C1 segment of cervical spinal cord (tissue), 14 donors: Measurements from ENCODE around the gene ITPK1.

ENCODE experiments used
- DNase-seq, 14 donors: peaks; one replicate each; lab custom pipeline; 2025; lab: John Stamatoyannopoulos, UW

The ITPK1 gene

DNA sequence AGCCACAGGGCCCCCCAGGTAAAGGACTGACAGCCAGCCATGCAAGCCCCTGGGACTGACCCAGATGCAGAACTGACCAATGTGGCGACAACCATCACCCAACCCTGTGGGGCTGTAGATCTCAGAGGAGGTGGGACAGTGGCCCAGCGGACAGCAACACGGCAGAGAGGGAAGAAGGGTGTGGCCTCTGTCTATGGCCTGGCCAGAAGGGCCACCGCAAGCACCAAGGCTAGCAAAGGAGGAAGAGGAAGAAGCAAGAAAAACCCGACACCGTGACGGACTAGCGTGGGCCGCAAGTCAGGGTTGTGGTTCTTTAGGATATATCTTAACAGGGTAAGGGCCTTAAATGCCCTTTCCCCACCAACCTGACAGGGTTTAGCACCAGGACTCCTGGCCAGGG lies 71.2 kb downstream of the ITPK1 start:
- no peak for DNase-seq

DNA sequence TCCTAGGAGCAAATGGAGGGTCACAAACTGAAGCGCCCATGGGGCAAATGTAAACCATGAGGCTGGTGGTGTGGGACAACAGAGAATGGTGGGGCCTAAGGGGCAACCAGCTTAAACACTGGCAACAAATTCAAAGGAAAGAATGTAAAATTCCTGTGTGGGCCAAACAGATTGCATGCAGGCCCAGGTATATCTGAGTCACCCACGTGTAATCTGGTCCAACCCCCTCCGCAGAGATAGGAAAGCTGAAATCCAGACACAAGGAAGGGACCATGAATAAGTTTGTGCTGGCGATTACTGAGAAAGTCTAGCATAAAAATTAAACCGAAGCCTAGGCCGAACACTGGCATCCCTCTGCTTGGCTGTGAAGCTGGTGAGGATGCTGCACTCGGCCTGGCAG lies 71.6 kb downstream of the ITPK1 start:
- DNase-seq = no peak

DNA sequence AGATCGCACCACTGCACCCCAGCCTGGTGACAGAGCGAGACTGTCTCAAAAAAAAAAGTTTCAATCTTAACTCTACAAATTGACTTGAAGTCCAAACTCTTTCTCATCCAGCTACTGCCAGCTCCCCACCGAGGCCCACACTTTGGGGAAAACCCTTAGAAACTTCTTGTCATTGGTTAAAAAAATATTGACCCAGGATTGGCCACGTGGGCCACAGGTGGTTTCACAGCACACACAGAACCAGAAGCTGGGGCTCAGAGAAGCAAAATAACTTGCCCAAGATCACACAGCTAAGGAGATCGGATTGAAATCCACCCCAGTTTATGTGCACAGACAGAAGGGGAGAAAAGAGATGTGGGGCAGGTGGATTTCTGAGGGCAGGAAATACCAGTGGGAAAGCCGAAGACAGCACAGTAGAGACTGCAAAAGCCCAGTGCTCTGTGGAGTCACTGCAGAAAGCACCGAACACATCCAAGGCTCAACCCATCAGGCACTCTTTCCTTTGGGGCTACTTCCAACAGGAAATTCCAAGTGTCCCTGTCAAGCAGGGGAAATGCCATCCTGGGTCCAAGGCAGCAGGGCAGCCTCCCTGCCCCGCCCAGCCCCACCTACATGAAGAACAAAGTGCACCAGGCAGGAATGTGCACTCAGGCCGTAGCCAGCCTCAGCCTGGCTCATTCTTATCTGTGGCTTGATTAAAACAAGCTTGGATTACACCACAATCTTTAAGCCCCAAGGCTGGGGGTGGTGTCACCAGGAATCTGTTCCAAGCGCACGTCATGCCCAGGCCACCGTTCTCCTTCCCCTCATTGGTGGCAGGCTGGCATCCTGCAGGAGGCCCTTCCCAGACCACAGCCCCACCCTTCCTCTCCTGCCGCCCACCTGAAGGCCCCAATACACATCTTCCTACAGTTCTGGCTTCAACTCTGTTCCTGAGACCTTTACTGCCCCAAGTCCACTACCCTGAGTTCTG lies 72.5 kb downstream of the ITPK1 start:
- no peak for DNase-seq

DNA sequence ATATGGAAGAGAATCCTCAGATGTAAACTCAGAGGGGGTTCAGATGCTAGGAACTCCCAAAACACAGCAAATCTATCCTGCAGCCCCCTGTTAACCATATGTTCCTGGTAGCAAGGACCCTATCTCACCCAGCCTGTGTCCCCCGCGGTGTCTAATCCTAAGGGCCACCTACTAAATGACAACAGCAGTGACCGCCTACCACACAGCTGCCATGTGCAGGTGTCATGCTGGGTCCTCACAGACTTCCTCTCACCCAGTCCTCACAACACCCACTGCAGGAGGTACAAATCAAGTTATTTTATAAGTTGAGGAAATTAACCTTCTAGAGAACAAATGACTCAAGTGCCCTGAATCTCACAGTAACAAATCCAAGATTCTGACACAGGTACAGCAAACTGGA lies 73.9 kb downstream of the ITPK1 start:
- DNase-seq = no peak

DNA sequence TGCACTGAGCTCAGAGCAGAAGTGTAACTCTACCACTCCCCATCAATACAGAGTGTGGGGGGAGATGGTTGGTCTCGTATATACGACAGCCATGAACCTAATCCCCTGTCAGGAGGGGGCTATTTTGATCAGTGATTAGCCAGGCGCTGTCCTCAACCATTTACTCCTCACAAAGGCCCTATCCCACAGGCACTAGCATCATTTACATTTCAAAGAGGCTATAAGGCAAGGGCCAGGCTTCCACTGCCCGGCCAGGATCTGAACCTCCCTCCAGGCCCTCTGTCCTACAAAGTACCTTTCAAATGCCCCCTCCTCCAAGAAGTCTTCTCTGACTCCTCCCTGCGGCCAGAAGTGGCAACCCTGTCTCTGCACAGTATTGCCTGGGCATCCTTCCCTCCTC lies 74.7 kb downstream of the ITPK1 start:
- DNase-seq = no peak

DNA sequence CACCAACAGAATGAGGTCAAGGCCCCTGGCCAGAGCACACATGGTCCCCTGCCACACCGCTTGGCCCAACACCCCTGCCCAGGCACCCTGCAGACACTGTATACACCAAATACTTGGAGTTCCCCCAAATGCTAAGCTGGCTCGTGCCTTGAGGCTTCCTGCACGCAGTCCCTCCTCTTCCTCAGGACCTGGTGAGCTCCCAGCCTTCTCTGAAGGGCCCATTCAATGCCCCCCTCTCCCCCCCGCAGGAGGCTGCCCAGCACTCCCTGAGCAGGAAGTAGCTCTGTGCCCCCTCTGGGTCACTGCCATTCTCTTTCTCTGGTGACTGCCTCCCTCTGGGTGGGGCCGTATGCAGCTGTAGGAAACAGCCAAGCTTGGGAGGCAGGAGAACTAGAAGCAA lies 75.3 kb downstream of the ITPK1 start:
- peak in 6 of 14 donors; percentile 44 to 77 (median 58) for DNase-seq

DNA sequence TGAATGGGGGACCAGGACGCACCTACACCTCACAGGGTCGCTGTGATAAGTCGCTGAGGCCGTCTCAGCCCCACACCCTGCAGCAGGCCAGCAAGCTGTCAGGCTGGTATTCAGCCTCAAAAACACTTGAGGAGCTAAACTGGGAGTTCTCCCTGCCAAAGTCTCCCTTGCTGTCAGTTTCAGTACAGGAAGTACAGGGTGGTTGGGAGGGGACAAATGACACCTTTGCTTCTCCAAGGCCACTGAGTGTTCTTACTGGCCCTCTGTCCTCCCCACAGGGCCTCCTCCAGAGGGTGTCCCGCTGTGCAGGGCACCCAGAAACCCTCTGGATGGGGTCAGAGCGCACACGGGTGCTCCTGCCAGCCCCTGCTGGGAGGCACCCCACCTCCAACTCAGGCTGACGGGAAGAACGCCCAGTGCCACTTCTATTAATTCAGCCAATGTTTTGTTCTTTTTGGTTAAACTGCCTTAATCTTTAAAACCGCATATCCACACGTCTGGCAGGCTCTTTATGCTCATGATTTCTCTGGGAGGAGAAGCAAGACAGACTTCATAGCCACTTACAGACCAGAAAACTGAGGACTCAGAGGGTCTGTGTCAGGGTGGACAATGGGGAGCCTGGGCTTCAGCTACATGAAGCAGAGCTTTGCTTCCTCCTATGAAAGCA lies 75.9 kb downstream of the ITPK1 start:
- peak in 2 of 14 donors; percentile 49 to 58 for DNase-seq

DNA sequence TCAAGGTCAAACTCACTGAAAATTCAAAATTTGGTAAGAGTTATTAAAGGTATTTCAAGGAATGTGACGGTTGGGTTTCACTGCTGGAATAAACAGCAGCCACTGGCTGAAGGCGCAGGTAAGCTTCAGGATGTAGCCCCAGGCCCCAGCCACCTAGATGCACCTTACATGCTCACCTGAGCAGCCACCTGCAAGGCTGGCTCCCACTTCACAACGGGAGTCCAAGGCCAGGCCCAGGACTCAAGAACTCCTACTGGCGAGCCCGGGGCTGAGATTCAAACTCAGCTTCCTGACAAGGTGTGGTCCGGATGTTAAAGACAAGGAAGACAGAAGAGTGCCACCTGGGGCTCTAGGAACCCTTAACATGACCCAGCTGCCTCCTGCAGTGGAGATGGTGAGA lies 78.4 kb downstream of the ITPK1 start:
- DNase-seq = no peak

DNA sequence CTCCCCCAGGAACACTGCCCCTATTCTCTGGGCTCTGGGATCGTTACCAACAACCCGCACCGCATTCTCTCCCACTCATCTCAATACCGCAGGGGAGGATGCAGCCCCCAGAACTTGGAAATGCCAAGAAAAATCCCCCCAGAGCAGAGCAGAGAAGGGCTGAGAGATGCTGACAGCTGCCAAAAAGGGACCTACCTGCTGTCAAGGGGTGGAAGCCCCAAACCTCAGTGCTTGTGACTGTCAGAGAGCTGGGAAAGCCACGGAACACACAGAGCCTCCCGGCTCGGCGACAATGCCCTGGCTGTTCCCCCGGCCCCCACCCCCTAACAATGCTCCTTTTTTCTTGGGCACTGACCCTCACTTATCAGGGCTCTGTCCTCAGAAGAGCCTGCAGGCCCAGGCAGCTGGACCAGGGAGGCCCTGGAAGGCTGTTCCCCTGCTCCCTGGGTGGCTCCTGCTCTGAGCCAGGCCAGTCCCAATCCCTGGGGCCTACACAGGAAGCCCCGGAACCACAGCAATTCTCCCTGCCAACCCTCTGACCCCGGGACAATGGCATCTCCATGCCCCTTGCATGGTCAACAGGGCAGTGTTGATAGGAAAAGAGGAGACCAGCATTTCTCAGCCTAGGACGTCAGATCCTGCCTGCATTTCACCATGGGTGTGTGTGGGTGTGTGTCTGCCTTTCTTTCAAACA lies 78.9 kb downstream of the ITPK1 start:
- DNase-seq = peak in 13 of 14 donors; percentile 49 to 99 (median 93)

DNA sequence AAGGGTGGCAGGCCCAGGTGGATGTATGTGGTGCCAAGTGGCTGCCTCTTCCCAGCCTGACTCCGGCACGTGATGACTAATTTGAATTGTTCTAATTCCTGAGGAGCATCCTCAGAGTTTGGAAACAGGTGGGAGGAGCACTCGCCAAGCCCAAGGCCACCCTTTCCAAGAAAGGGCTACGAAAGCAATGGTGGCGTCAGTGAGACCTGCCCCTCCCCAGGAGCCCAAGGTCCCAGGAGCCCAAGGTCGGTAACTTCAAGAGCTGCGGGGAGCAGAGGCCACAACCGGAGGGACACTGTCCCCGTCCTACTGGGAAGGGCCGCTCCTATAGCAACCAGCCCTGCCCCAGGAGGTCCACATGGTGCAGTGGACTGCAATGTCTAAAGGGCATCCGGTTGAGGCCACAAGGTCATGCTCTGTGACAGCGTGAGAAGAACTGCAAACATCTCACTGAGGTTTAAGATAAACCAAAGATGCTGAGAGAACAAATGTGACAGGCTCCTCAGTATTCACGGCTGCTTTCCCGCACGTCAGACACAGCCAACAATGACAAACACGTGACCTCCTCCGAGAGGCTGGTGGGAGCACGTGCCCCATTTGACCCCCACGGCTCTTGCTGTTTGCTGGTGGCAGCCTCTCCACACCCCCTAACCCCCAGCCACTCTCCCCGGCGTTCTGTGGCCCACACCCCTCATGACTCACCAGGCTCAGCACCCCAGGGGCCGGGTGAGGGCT lies 79.6 kb downstream of the ITPK1 start:
- DNase-seq = peak in 8 of 14 donors; percentile 62 to 96 (median 92)

DNA sequence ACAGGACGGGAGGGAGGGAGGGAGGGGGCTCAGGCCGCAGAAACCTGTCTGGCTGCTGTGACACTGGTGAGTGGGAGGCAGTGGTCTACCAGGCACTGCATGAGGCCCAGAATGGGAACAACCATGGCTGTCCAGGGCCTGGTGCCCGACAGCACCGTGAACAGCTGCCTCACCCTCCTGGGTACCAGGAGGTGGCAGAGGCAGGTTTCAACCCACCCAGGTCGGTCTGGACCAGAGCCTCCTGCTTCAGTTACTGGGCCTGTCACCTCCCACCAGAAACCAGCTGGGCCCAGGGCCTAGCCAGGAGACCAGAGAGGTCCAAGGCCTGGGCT lies 80.2 kb downstream of the ITPK1 start:
- no peak for DNase-seq

DNA sequence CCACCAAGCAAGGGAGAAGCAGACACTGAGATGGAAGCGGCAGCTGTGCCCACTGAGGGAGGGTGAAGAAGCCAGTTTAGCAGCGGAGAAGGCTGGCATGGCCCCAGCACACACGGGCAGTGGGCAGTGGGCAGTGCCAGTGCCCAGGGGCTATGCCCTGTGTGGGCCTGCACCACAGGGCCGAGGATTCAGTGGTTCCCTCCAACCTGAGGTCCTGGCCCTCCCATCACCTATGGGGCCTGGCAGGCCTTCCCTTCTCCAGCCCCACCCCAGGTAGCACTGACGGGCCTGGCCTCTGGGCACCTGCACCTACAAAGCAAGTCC lies 81.1 kb downstream of the ITPK1 start:
- no peak for DNase-seq

DNA sequence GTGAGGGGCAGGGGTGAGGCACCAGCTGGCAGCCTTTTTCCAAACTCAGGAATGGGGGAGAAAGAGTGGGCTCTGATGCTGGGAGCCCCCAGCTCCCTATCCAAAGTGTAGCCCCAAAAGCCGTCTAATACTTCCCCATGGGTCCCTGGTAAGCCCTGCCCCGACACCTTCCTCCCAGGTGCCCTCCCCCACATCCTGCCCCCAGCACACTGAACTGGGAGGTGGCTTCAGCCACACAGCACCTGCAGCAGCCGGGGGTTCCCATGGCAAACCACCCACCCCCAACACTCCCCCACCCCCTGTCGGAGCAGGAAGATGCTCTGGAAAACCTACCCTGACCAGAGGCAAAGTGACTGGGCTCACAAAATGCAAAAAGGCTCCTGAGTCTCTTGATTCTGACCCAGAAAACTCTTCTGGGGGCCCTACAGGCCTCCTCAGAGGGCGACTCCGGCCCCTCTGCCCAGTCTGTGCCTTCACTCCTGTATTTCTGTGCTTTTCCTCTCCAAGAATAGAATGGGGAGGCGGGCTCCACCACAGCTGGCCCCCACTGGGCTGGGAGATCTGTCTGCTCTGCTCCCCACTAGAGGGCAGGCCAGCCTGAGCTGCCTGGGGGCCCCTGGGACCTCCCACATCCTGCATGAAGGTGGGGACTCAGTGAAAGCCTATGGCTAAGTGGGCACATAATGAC lies 81.6 kb downstream of the ITPK1 start:
- DNase-seq = peak in 6 of 14 donors; percentile 26 to 69 (median 42)

DNA sequence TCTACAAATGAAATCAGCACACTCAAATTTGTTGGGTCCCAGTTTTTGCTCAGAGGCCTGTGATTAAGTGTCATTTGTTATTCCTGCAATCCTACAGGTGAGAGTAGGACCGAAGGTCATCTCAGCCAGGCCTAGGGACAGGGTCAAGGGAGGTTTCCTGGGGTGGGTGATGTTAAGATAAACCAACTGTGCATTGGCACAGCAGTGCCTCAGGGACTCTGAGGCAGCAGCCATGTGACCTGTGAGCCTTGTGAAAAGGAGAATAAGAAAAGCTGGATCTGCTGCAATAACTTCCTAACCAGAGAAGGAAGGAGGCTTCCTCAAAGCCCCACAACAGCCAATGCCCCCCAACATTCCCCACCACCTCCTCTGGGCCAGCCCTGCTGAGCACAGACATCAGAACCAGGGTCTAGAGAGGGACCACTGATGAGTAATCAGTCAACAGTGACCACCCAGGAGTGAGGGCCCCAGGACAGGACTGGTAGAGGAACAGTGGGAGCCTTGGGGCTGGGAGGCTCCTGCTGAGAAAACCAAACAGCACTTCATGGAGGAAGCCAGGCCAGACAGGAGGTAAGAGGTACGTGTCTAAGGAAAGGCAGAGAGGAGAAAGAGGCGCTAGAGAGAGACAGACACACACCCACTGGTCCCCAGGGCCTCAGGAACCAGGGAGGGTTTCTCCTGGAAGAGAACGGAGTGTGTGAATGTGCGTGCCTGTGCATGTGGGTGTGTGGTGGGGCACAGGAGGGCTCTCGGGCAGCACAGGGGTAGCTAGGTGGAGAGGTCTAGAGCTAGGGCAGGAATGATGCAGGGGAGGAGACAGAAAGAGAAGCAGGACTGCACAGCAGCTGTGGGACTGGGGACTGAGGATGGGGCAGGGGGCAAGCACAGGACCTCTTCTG lies 82.4 kb downstream of the ITPK1 start:
- DNase-seq = no peak

DNA sequence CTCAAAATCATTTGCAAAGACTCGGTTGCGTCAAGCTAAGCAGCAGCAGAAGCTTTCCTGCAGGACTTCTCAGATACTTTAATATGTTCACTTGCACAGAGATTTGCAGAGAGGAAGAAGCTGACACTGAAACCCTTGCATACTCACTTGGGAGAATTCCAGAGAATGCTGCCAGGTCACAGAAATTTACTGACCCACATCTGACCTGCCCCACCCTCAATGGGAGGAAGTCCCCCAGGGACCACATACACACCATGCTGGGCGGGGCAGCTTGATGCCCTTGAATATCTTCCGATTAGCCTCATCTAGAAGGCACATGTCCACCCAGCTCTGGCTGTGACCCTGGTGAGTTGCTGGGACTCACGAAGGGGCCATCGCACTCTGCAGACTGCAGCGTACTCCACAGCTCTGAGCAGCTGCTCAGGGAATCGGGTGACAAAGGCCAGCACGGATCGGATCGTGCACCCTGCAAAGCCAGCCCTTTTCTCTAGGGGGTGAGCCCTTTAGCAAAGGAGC lies 83.2 kb downstream of the ITPK1 start:
- DNase-seq = no peak

DNA sequence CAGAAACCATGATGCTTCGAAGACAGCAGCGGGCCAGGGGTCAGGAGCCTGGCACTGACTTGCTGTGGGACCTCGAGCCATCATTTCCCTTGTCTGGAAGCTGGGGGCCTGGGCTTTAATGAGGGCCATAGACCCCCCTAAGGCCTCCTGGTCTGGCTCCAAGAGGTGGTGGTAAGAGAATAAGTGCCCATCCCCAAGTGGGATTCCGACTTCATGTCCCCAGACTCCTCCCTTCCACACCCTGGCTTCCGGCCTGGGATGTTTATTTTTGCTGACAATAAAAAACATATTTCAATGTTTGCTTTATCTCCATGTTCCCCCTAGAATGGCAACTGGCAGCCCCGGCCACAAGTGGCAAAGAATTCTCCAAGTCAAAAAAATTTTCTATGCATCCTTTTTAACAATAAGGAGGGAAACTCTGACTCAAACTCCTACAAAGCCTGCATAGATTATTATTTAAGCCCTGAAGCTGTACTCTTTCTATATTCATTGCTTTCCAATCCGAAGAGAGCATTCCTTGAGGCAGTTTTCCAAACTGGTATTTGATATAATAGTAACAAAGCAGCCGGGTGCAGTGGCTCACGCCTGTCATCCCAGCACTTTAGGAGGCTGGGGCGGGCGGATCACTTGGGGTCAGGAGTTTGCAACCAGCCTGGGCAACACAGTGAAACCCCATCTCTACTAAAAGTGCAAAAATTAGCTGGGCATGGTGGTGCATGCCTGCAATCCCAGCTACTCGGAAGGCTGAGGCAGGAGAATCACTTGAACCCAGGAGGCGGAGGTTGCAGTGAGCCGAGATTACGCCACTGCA lies 84.0 kb downstream of the ITPK1 start:
- DNase-seq = no peak

DNA sequence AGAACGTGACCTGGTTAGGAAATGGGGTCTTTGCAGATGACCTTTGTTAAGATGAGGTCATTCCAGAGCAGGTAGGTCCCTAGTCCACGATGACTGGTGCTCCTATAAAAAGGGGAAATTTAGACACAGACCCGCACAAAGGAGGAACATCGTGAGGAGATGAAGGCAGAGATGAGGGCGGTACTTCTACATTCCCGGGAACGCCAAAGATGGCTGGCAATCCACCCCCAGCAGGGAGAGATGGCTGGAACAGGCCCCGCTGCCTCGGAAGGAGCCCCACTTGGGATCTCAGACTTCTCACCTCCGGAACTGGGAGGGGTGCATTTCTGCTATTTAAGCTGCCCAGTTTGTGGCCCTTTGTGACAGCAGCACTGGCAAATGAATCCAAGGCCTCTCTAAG lies 85.0 kb downstream of the ITPK1 start:
- no peak for DNase-seq

DNA sequence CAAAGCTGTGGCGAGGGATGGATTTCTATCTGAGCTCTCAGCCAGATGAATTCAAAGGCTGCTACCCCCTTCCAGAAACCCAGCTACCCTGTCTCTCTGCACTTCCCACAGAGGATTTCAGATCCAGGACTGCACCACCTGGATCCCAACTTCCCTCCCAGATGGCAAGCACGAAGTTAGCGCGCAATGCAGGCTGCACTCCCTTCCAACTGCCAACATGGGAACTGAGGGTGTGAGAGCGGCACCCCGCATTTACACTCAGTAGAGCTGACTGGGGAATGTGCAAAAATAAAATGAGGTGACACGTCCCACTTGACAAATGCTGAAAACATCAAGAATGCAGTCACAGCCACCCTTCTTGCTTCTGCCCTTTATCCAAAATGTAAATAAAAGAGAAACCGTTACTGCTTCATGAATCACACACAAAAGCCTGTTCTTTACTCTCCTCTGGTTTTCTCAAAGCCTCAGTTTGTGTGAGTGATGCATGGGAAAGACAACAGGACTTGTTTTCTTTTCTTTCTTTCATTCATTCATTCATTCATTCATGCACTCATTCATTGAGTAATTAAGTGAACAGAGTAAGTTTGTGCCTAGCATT lies 85.7 kb downstream of the ITPK1 start:
- peak in 1 of 14 donors; percentile 5 for DNase-seq

DNA sequence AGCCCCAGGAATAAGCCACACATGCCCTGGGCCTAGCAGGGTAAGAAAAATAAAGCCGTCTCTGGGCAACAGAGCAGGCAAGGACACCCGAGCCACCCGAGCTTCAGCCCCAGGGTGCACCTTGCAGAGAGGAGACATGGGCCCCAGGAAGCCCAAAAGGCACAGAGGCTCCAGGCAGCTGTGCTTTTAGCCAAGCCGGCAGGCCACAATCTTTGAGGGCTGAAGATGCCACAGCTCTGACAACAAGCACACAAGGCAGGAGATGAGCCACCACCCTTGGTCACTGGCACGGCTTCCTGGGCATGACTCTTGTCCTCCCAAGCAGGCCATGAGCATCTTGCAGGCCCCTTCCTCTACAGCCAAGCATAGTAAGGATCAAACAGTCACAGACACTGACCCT lies 86.3 kb downstream of the ITPK1 start:
- no peak for DNase-seq
